Vagina (tissue), 2 donors: ENCODE measurements around the gene KIF11.

Experiments
- POLR2AphosphoS5 ChIP-seq, 2 donors: sonication (generic); formaldehyde crosslinking; IDR thresholded peaks; one replicate each; pipeline ENCODE4 v1.9.0; 2017; ENCODE audit warnings: antibody characterized with exemption in 2 of 2, mild to moderate bottlenecking in 2 of 2, low read depth in 1 of 2; ENCODE audit not compliant: insufficient read depth in 1 of 2
- TF ChIP-seq, protein P1 (sequence below), 3 experiments: fragments of 450-650 bp in 2 of 3; fragments of 200-600 bp in 1 of 3; sonication (generic) in 1 of 3; IDR thresholded peaks; one replicate each; pipeline ENCODE4 v1.5.1; 2017 to 2019; ENCODE audit warnings: antibody characterized with exemption in 3 of 3, mild to moderate bottlenecking in 2 of 3, moderate library complexity in 2 of 3

DNA sequence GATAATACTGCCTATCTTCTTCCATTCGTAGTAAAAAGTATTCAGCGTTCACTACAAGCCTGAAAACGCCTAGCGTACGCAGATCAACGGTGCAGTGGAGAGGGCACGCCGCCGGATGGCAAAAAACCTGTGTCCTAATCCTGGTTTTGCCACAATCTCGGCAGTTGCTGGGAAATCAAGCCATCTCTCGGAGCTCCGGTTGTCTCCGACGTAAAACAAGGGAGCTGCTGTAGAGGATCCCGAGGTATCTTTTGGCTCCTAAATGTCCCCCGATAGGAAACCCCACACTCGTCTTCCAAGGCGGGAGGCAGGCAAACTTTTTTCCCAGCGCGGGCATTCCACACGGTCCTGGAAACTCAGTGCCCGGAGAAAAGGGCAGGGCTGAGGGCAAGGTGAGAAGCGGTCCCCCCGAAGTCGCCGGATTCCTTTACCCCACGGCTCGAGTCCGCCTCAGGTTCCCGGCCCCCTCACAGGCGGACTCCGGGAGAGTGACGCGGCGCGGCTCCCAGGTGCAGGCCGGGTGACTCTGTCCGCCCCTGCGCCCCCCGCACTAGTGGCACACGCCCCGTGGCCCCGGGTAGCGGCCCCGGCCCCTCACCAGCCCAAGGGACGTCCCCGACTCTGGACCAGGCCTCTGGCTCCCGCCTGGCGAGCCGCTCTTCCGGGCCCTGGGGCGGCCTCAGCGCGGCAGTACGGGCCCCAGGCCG, 19.7 kb upstream of the KIF11 start:
- TF ChIP-seq, protein P1, sequence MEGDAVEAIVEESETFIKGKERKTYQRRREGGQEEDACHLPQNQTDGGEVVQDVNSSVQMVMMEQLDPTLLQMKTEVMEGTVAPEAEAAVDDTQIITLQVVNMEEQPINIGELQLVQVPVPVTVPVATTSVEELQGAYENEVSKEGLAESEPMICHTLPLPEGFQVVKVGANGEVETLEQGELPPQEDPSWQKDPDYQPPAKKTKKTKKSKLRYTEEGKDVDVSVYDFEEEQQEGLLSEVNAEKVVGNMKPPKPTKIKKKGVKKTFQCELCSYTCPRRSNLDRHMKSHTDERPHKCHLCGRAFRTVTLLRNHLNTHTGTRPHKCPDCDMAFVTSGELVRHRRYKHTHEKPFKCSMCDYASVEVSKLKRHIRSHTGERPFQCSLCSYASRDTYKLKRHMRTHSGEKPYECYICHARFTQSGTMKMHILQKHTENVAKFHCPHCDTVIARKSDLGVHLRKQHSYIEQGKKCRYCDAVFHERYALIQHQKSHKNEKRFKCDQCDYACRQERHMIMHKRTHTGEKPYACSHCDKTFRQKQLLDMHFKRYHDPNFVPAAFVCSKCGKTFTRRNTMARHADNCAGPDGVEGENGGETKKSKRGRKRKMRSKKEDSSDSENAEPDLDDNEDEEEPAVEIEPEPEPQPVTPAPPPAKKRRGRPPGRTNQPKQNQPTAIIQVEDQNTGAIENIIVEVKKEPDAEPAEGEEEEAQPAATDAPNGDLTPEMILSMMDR (IDR thresholded peaks at IDR 0.05), result no peak
- TF ChIP-seq POLR2AphosphoS5 (IDR thresholded peaks at IDR 0.05; ENCODE audit: insufficient read depth in 1 of 2, low read depth in 1 of 2), result no peak
